OCI-LY7 (cell line): ENCODE measurements around the gene CDHR5.

ENCODE experiments used
- CTCF ChIP-seq: fragments of 200-600 bp; sonication (generic); conservative IDR thresholded peaks from 2 replicates; pipeline ENCODE4 v1.5.1; 2014; ENCODE audit warnings: mild to moderate bottlenecking, antibody characterized with exemption, low read length, moderate library complexity, mixed read lengths
- EZH2phosphoT487 ChIP-seq: fragments of 200-600 bp; sonication (generic); IDR thresholded peaks from 2 replicates; pipeline ENCODE4 v1.6.1; 2018; ENCODE audit warnings: low read depth, borderline replicate concordance, mild to moderate bottlenecking, mixed run types, antibody characterized with exemption, low read length, moderate library complexity, mixed read lengths

DNA sequence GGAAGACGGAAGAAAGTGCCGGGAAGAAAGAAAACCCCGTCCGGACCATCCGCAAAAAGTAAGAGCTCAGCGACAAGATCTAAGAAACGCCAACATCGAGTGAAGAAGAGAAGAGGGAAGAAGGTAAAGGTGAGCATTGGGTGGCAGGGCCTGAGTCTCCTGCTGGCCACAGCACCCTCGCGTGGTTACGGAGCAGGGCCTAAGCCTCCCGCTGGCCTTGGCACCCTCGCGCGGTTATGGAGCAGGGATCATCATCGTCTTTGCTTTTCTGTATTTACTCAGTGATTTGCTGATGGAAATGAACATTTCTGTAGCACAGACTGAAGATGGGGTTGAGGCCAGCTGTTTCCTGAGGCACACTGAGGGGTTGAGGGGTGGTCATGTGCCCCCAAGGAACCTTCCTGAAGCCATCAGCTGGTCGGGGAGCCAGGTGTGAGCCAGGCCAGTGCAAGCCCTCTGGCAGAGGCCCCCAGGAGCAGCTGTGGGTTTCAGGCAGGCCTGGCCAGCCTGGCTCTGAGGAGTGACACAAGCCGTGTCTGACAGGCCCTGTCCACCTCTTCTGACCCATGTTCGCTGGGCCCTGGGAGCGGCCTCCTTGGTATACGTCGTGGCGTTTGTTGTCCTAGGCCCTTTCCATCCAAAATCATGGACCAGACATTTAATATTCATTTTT, 23.0 kb downstream of the CDHR5 start:
- TF ChIP-seq CTCF (no peak), EZH2phosphoT487 (no peak)
